GM21526 (cell line): ENCODE measurements around the gene PAPSS2.

Experiments used
- ATAC-seq: cut with Tn5 transposase; IDR thresholded peaks from one replicate; pipeline ENCODE4 v1.9.1; 2021; ENCODE audit warnings: moderate library complexity; ENCODE audit not compliant: unreplicated experiment, low FRiP score

Gene PAPSS2

GRCh38 chr10:87765666-87766376 lies 106.1 kb downstream of the PAPSS2 start:
- ATAC-seq: no peak

- no peak for ATAC-seq
Observed at GRCh38 chr10:87767253-87767652, 107.6 kb downstream of the PAPSS2 start.

GRCh38 chr10:87771871-87772500 lies 112.3 kb downstream of the PAPSS2 start:
- no peak for ATAC-seq

- ATAC-seq: no peak
Observed at GRCh38 chr10:87775766-87776165, 116.1 kb downstream of the PAPSS2 start.

- no peak for ATAC-seq
Observed at GRCh38 chr10:87776328-87776727, 116.7 kb downstream of the PAPSS2 start.

GRCh38 chr10:87781545-87781944 lies 121.9 kb downstream of the PAPSS2 start:
- ATAC-seq: no peak

GRCh38 chr10:87782721-87783120 lies 123.0 kb downstream of the PAPSS2 start:
- ATAC-seq: no peak

- no peak for ATAC-seq
Observed at GRCh38 chr10:87786421-87786820, 126.7 kb downstream of the PAPSS2 start.

GRCh38 chr10:87790185-87790584 lies 130.5 kb downstream of the PAPSS2 start:
- ATAC-seq: no peak

GRCh38 chr10:87794285-87794684 lies 134.6 kb downstream of the PAPSS2 start:
- ATAC-seq: no peak
